Measurements from ENCODE around the gene CBLB.
A peak's percentile ranks its signal among the peaks of the same experiment; 100 is the strongest.

CBLB gene

DNA sequence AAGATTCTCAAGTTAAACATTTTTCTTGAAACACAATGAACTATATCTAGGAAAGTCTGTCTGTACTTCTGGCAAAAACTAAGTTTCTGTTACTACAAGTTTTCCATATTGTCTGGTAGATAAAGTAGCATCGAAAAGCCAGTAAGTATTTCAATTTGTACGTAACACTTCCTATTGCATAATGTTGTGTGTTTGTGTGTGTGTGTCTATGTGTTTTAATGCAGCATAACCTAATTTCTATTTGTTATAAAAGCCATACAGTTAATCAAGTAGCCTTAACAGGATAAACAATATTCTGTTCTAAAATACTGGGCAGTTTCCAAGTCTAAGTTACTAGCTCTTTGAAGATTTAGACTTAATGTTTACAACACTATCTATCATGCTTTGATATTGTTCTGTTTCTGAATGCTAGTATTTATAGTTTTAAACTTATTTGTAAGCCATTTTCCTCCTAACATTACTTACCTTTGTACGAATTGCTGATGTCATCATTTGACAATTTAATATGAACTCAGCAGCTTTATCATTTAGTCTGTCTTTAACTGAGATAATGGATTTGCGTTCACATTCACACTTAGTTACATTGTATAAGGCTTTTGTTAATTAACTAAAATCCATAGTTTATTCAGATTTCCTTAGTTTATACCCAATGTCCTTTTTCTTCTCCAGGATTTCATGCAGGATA, 163.9 kb downstream of the CBLB start:
- no peak overlapping the region for H3K27ac ChIP-seq
- TF ChIP-seq ZFX (IDR thresholded peaks at IDR 0.05): no peak
- TF ChIP-seq, protein P1, sequence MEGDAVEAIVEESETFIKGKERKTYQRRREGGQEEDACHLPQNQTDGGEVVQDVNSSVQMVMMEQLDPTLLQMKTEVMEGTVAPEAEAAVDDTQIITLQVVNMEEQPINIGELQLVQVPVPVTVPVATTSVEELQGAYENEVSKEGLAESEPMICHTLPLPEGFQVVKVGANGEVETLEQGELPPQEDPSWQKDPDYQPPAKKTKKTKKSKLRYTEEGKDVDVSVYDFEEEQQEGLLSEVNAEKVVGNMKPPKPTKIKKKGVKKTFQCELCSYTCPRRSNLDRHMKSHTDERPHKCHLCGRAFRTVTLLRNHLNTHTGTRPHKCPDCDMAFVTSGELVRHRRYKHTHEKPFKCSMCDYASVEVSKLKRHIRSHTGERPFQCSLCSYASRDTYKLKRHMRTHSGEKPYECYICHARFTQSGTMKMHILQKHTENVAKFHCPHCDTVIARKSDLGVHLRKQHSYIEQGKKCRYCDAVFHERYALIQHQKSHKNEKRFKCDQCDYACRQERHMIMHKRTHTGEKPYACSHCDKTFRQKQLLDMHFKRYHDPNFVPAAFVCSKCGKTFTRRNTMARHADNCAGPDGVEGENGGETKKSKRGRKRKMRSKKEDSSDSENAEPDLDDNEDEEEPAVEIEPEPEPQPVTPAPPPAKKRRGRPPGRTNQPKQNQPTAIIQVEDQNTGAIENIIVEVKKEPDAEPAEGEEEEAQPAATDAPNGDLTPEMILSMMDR (conservative IDR thresholded peaks at IDR 0.05): no peak

DNA sequence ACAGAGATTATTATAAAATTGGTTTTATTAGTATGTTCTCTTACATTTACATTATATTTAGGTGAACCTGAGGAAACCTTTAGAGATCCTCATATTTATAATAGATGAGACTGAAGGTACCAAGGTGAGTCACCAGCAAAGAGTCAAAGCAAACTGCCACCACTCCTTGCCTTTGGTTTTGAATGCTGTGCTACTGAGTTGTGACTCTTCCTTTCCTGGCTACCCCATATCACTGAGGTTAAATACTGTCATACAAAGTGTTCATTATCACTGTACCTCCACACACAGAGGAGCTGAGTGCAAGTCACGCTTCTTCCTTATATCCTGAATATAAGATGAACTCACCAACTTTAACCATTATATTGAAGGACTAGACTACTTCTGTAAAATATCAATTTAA, 168.2 kb downstream of the CBLB start:
- no peak overlapping the region for H3K27ac ChIP-seq
- TF ChIP-seq, protein P1 (conservative IDR thresholded peaks at IDR 0.05): no peak
- no peak for TF ChIP-seq ZFX (IDR thresholded peaks at IDR 0.05)

GRCh38 chr3:105691633-105692032, 177.2 kb downstream of the CBLB start:
- TF ChIP-seq, protein P1 (conservative IDR thresholded peaks at IDR 0.05): no peak
- TF ChIP-seq ZFX (IDR thresholded peaks at IDR 0.05): no peak
- H3K27ac ChIP-seq: no peak overlapping the region

DNA sequence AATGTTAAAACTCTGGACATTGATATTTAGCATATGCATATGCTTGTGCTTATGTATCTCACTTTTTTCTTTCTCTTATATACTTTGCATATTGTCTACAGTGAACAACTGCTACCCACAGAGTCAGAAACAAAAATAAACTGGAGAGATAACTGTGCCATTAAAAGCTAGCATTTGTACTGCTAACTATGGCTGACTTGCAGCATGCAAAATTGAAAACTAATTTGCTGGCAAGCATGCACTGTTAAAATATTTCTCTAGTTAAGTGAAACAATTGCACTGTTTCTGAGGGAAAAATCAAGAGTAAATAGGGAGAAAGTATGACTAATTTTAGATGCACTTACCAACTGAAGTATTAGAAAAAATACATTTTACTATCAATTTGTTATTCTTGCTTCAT, 177.8 kb downstream of the CBLB start:
- TF ChIP-seq ZFX (IDR thresholded peaks at IDR 0.05): no peak
- TF ChIP-seq, protein P1 (conservative IDR thresholded peaks at IDR 0.05): no peak
- H3K27ac ChIP-seq: no peak overlapping the region

GRCh38 chr3:105688821-105689220, 180.0 kb downstream of the CBLB start:
- H3K27ac ChIP-seq: no peak overlapping the region
- TF ChIP-seq, protein P1 (conservative IDR thresholded peaks at IDR 0.05): no peak
- TF ChIP-seq ZFX (IDR thresholded peaks at IDR 0.05): no peak

DNA sequence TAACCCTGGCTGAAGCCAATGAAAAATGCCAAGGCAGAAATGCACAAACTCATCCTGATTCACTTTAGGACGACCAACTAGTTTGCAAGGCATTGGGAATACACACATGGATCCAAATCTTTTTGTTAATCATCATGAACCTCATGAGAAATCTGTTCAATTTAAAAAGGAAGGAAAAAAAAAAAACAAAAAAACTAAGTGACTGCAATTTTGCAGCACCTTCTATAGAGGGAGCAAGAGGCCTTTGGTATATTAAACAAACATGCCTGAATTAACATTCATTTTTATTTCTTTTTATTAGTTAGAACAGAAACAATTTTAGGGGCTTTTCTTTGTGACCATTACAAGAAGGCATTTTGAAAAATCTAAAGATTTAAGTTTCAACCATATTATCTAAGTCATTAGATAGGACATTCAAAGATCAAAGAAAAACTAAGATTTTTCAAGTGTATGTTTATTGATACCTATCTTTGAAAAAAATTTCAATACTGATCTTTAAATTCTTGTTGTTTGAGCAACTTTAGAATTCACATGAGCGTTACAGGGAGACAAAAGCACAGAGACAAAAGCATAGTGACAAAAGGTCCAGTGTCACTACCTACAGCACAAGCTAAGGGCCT, 182.4 kb downstream of the CBLB start:
- TF ChIP-seq, protein P1 (conservative IDR thresholded peaks at IDR 0.05): peak; percentile 87
- TF ChIP-seq ZFX (IDR thresholded peaks at IDR 0.05): no peak
- no peak overlapping the region for H3K27ac ChIP-seq

GRCh38 chr3:105679951-105680350, 188.9 kb downstream of the CBLB start:
- no peak overlapping the region for H3K27ac ChIP-seq
- TF ChIP-seq ZFX (IDR thresholded peaks at IDR 0.05): no peak
- TF ChIP-seq, protein P1 (conservative IDR thresholded peaks at IDR 0.05): no peak

Measured in C4-2B (cell line).